Right renal cortex interstitium (tissue), 3 donors: ENCODE data around the gene GJC2. TPM values are rescaled to one million over a fixed set of nuclear protein-coding genes. Genes with fewer than 3 reads are reported as not detected.
"Not testable (repeated sequence)": the region's sequence is repeated elsewhere in the genome, so short reads cannot be mapped to it uniquely, and the experiment has no call there.

Experiments used
- DNase-seq, 3 donors: peaks; one replicate each; pipeline ENCODE4 v3.0.0-alpha.2; 2013; ENCODE audit warnings: low read depth in 3 of 3, low spot score in 2 of 3
- polyA plus RNA-seq, 3 donors: library from polyadenylated mRNA; unstranded; fragments of 120-200 nt; gene quantifications; one replicate each; pipeline ENCODE4 v1.2.1, GENCODE V29; 2013; ENCODE audit not compliant: insufficient read length in 3 of 3

GJC2 gene
- polyA plus RNA-seq, 3 donors = 0.46 to 0.71 (median 0.51) TPM

DNA sequence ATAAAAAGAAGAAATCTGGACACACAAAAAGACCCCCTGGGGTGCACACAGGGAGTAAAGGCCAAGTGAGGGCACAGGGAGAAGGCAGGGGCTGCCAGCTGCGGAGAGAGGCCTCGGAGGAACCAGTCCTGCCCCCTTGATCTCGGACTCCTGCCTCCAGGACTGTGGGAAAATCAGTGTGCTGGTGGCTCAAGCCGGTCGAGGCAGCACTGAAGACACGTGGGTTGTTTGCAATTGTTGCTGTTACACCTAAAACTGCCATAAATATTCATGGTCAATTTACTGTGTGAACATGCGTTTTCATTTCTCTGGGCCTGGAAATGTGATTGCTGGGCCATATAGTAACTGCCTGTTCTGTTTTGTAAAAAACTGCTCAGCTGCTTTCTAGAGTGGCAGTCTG is 34.4 kb downstream of the GJC2 start:
- DNase-seq = no peak

DNA sequence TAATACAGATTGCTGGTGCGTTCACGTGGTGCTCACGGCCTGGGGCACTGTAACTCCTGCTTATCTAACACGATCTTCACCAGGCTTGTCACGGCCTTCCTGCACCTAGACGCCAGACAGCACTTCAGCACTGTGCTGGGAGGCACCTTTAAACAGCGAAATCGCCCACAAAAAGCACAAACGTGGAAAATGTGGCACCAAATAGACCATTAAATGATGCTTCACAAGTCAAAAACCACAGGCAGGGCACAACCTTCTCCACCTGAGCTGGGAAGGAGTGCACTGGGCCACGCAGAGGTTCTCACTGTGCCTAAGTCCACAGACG is 35.9 kb downstream of the GJC2 start:
- DNase-seq = no peak

DNA sequence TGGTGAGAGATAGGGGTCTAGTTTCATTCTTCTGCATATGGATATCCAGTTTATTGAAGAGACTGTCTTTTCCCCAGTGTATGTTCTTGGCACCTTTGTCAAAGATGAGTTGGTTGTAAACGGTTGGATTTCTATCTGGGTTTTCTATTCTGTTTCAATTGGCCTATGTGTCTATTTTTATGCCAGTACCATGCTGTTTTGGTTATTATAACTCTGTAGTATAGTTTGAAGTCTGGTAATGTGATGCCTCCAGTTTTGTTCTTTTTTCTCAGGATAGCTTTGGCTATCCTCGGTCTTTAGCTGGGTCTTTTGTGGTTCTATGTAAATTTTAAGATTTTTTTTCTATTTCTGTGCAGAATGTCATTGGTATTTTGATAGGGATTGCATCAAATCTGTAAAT is 38.5 kb downstream of the GJC2 start:
- DNase-seq = not testable (repeated sequence)

DNA sequence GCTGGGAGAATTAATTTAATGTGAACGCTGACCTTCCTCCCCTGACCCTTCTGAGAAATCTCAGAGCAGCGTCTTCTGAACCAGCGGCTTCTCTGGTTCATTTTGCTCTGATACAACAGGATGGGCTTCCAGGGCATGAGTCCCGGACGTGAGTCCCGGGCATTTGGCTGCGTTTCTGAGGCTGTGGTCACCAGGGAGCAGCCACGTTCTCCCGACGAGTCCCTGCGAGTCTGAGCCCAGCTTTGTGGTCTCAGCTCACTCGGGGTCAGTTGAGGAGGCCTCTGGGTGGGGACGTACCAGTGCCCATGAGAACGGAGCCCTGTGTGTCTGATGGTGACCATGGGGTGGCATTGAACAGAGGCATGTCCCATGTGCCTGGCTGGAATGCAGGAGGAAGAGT is 40.5 kb downstream of the GJC2 start:
- DNase-seq = no peak

DNA sequence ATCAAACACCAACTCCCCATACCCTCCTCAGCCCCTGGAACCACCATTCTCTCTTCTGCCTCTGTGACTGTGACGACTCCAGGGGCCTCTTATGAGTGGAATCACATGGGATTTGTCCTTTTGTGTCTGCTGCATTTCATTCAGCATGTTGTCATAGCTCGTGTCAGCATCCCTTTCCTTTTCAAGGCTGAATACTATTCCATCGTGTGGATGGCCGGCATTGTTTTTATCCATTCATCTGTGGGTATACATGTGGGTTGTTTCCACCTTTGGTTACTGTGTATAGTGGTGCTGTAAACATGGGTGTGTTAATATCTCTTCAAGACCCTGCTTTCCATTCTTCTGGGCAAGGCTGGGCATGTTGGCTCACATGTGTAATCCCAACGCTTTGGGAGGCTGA is 41.0 kb downstream of the GJC2 start:
- no peak for DNase-seq

DNA sequence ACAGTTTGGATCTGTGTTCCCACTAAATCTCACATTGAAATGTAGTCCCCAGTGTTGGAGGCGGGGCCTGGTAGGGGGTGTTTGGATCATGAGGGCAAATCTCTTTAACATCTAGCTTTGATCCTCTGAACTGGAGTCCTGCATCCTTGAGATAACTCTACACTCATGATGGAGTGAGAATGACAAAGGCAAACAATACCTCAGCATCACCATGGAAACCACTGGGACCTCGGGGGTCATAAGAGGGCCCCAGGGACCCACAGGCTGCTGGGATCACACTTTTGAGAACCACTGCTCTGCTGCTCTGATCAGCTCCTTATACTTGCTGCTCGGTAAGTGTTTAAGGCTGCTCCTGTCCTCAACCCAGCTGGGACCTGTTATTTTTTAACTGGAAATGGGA is 44.7 kb downstream of the GJC2 start:
- DNase-seq = no peak

DNA sequence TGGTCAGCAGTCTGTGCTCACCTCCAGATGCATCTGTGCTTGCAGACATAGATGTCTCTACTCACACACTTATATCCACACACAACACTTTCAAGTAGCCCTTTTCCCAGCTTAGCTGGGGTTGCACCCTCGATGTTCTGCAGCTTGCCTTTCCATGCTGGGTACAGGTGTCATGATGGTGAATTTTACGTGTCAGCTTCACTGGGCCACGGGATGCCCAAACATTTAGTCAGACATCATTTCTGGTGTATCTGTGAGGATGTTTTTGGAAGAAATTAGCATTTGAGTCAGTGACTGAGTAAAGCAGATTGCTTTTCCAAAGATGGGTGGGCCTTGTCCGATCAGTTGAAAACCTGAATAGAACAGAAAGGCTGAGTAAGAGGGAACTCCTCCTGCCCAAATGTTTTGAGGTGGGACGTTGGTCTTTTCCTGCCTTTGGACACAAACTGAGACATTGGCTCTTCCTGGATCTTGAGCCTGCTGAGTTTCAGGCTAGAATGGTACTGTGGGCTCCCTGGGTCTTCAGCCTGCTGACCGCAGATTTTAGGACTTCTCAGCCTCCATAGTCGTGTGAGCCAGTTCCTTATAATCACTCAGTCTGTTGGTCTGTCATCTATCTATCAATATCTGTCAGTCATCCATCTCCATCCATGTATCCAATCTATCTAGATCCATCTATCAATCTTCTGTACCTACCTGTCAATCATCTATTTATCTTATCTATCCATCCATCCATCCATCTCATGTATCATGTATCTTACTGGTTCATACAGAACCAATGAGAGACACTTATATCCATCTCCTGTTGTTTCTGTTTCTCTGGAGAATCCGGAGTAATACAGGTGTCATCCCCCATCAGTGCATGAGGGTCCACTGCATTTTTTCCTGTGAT is 45.4 kb downstream of the GJC2 start:
- DNase-seq = no peak

DNA sequence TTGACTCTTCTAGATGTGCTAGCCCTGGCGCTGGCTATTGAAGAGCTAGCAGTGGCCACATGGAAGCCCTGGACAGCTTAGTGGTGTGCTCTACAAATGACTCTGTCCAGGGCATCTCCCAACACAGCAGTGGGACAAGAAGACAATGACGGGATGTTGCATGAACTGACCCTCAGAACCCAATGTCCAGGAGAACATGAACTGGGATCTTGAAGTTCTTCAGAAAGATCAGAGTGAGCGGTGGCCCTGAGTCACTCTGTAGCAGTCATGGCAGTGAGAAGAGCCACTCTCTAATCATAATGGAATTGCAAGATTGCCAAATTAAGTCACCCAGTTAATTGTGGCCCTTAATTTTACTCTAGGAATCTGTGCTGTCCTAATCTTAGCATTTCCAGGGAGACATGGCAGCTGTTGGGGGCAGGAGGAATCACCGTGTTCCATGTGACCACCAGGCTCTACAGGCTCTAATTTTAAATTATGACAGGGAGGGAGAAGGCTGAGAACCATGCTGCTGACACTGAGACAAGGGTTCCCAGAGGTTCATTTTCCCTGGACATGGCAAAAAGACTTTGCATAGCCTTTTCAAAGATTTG is 47.9 kb downstream of the GJC2 start:
- DNase-seq = no peak

DNA sequence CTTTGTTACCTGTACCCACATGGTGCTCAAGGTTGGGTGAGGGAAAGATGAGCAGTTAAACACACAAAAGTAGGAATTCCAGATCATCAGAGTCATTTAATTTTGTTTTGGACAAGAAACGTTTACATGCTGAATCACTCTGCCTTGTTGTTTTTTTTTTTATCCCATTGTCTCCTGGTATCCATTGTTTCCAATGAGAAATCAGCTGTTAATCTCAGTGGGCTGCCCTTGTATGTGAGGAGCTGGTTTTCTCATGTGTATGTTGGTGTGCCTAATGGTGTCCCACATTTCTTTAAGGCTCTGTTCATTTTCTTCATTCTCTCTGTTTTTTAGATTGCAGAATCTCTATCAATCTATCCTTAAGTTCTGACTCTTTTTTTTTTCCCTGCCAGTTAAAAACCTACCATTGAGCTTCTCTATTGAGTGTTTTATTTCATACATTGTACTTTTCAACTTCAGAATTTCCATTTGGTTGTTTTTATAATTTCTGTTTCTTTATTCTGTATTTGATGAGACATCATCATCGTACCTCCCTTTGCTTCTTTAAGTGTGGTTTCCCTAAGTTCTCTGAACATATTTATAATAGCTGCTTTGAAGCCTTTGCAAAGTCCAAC is 49.4 kb downstream of the GJC2 start:
- DNase-seq = no peak

DNA sequence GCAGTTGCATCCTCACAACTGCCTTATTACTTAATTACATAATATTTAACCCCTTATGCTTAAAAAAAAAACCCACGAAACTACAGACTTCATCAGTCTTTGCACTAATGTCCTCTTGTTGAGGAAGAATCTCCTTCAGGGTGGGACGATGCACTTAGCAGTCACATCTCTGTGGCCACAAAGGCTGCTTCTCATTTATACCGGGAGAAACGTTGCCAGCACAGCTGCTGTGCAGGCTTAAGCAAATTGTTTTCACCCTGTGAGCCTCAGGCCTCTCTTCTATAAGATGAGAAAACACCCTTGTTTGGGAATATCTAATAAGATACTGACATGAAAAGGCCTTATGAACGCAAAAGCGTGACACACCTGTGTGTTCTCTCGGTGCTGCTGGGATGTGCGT is 55.2 kb downstream of the GJC2 start:
- DNase-seq = no peak

DNA sequence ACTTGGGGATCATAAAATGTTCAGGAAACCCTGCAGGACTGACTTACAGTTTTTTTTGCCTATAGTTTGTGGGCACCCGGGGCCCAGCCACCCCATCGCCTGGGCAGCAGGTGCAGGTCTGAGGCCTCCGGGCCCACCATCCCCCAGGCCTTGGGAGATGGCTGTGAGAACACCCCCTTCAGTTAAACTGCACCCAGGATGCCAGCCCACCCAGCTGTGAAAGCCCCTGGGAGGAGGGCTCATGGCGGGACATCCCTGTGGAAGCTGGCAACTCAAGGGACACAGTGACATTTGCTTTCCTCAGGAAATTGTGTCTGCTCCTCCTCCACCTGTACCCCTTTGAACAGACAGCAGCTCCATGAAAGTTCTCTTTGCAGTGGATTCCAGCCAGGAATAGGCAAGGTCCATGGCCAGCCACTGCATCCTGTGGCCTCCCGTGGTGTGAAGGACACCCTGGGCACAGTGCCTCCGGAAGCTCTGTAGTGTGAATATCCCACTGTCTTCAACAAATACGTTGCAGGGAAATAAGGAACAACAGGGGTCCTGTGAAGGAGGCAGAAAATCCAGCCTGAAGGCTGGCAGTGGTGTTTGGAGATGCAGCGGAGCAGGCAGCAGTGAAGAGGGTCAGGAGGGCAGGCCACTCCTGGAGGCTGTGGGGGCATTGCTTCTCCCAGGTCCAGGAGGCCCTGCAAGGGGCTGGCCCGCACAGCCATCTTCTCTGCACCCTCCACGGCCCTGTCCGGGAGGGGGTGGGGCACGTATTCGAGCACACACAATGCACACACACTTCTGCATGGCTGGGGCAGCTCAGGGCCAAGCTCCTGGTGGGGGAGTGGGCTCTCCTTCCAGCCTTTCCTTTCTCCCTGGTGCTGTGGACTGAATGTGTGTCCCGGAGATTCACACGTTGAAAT is 56.1 kb downstream of the GJC2 start:
- no peak for DNase-seq

DNA sequence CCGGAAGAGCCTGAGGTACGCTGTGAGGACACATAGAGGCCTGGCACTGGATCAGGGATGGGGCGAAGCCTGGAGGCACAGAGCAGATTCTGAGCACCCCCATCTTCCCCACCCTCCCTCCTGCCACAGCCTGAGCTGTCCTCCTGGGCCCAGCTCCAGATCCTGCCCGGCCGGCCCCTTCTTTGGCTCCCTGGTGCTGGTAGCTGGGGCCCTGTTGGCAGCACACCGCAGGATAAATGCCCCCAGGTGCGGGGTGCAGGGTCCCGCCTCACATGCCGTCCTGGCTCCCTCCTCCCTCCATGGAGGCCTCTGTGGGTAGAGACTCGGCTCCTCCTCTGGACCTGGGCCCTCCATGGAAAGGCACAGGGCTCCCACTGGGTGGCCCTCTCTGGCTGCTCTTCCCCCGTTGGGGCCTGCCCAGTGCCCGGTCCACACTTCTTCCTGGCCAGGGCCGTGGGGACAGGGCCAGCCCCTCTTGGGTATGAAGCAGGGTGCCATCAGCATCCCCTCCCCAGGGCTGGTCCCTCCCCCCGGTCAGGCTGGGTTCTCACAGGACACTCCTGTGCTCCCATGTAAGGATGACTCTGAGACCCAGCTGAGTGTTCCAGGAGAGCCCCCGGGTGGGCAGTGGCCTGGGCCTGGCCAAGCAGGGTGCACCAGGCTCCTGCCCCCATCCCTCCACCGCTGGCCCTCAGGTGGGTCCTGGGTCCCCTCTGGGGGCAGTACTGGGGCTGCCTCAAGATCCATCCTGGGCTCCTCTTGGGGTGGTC is 57.0 kb downstream of the GJC2 start:
- no peak for DNase-seq

DNA sequence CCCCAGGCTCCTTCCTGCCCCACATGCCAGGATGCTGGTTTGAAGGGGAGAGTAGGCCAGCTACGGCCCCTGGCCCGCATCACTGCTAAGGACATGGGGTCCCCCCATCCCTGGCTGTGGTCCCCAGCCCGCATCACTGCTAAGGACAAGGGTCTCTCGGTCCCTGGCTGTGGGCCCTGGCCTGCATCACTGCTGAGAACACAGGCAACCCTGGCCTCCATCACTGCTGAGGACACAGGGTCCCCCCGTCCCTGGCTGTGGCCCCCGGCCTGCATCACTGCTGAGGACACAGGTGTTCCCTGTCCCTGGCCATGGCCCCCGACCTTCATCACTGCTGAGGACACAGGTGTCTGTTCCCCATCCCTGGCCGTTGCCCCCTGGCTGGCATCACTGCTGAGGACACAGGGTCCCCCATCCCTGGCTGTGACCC is 57.7 kb downstream of the GJC2 start:
- DNase-seq = no peak

DNA sequence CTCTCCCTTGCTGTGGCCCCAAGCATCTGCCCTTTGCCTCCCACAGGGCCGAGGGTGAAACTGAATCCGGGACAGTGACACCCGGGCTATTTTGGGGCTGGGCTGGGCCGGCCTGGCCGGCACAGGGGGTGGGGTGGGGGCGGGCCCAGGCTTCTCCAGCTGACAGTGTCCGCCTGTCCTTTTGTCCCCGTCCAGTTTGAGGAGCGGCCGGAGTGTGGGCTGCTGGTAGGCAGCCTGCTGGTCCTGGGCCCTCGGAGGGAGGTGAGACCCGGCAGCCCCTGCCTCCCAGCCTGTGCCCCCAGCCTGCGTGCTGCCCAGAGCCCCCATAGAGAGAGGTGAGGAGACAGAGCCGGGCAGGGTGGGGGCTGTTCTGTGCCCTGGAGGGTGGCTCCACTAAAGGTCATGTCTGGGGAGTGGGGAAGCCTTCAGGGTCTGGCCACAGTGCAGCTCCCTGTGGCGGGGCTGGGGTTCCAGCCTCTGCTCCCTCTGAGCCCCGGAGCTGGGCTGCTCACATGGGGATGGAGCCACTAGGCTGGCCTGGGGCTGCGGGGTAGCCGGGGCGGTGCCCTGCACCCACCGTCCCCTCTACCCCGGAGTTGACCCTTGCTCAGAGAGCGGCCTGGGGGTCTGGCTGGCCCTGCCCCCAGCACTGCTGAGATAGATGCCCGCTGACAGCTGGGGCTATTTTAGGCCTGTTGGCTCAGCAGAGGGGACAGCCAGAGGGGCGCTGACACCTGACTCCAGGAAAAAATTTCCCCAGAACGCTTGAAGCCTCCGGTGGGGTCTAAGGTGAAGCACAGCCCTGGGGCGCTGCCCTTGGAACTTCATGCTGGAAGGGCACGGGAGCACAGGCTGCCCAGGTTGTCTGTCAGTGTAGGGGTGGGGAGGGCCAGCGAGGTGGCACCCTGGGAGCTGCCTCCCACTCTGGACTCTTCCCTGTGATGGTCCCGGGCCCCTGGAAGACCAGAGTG is 58.4 kb downstream of the GJC2 start, which contains the start of gene OBSCN:
OBSCN (plus strand) TSS at position 194 of the 971 bp plus-strand sequence. CDS start 3,740 bp downstream, outside the sequence.
- no peak for DNase-seq

DNA sequence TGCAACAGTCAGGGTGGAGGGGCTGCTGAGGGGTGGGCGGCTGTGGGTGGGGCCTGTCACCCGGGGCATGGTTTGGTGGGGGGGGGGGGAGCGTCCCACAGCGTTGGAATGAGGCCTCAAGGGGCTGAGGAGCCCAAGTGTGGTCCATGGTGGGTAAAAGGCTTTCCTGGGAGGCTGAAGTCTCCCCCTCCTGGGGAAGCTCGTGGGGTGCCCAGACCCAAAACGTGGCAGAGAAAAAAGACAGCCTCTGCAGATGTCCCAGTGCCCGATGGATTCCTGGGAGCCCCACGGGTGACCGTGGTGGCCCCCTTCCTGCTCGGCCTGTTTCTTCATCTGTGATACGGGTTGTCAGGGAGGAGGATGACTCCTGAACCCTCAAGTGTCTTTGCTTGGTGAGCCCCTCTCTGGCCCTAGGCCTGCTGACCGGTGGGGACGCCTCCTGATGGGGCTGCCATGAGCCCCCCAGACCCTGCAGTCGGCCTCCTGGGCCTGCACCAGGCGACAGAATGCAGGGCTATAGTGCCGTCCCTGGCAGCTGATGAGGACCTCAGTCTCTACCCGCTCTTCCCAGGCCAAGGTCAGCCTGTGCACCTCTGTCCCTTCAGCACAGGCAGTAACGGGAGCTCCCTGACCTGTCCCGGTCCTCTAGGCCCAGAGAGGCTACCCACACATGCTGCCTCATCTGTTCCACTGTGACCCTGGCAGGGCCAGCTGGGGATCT is 59.3 kb downstream of the GJC2 start:
- DNase-seq = no peak
